ENCODE data around the gene DNAJC18.
"Not testable (repeated sequence)": the region's sequence is repeated elsewhere in the genome, so short reads cannot be mapped to it uniquely, and the experiment has no call there.

Gene DNAJC18

DNA sequence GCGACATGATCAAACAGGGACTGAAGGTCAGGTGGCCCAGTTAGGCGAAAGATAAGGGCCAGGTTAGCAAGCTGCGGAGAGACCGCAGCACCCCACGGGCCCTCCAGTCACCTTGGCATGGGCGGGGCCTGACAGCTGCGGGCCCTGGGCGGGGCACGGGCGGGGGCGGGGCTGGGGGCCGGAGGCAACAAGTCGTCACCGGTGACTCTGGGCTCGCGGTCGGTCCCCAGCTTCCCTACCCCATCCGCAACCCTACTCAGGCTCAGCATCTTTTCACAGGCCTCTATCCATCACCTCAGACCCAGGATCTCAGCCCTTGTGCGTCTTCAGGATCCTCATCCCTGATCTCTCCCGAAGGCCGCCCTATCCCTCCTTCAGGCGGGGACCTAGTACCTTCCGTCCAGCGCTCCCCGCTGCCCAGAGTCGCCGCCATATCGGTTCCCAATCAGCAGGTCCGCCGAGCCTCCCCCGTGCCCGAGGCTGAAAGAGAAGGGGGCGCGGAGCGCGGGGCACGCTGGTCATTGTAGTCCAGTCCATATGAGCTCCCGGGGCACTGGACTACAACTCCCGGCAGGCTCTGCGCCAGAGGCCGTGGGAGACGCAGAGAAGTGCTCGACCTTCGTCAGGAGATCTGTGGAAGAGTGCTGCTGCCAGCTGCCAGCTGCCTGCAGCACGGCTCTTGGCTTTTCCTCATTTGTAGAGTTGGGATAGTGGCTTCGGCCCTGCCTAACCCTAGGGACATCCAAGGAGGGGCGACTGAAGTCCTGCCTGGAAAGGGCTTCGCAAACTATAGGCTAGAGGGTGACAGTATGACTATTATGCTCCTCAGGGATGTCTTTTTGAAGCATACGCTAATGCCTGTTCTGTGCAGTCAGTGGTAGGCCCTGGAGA, at the start of gene DNAJC18:
Gene DNAJC18, minus strand, starts transcription at position 513 of the 891 bp plus-strand sequence. Its CDS starts 80 bp downstream, at position 433.
- peak; percentile 76 for DNase-seq (ENCODE audit: insufficient read length, low spot score)
- FAIRE-seq, result peak; percentile 82

DNA sequence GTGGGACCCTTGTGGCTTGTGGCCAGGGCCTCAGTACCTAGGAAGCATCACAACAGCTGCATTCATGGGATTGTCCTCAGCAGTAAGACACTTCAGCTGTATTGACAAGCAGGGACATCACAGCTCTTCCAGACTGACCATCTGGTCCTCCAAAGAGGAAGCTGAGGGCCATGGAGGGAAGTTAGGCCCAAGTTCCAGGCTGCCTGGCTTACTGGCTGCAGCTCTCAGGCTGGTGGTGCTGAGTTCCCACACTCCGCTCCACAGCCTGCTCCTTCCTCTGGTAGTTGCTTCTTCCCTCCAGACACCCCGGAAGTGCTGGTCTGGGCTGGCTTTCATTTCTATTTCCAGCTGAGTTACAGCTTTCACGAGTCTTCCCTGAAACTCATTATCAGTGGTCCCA, 48.9 kb upstream of the DNAJC18 start:
- FAIRE-seq (peak; percentile 52), DNase-seq (ENCODE audit: insufficient read length, low spot score) (no peak)

DNA sequence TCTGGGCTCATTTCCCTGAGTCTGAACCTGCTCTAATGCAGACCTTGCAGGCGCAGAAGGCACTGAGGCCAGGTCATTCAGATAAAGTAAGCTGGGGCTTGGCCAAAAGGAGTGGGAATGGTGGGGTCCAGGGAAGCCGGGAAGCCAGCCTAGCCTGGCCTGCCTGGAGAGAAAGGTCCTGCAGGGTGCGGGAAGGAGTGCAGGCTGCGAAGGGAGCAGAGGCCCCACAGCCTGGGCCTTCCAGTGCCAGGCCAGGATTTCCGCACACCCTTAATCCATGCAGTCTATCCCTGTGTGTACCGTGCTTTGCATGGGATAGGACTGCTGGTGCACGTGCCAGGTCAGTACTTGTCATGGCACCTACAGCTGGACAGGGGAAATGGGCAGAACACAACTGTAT, 46.9 kb upstream of the DNAJC18 start:
- no peak for FAIRE-seq
- DNase-seq (ENCODE audit: insufficient read length, low spot score), result no peak

DNA sequence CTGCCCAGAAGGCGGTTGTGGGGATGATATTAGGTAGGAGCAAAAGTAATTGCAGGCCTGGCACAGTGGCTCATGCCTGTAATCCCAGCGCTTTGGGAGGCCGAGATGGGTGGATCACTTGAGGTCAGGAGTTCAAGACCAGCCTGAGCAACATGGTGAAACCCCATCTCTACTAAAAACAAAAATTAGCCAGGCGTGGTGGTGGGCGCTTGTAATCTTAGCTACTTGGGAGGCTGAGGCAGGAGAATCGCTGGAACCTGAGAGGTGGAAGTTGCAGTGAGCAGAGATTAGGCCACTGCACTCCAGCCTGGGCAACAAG, 43.5 kb upstream of the DNAJC18 start:
- FAIRE-seq; DNase-seq (ENCODE audit: insufficient read length, low spot score): not testable (repeated sequence)

DNA sequence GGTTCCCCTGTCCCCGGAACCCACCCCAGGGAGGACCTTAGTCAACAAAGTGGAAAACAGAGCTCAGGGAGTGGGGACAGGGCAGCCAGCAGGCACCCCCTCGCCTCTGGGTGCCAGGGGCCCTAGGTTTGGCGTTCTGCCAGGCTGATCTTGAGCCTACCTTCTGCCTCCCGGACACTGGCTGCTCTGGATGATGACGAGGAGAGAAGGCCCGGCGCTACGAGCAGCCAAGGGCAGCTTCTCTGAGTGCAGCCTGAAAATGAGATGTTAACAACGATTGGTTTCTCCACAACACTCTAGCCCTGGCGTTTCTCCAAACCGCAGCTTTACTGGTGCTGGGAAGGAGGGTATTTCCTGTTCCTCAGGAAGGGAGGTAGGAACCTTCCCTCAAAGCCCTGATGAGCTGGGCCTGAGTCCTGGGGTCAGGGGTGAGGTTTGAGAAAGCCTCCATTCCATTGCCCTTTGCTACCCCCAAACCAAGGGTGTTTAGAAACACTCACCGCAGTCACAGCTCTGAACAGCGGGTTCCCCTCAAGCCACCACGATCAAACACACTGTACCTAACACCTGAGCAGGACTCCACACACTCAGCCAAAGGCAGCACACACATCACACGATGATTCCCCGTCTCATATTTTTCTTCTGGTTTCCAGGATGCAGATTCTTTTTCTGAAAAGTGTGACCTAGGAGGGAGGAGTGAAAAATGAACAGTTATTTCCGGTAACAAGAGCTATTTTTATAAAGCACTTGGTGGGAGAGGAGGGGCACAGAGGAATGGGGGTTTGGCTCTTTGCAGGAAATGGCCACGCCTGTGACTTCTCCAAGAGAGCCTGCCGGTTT, 42.9 kb upstream of the DNAJC18 start, which contains the start of gene STING1:
Gene STING1, minus strand, starts transcription at position 709 of the 840 bp plus-strand sequence. CDS start 1,054 bp downstream, outside the sequence.
- no peak for DNase-seq (ENCODE audit: insufficient read length, low spot score)
- peak; percentile 96 for FAIRE-seq

DNA sequence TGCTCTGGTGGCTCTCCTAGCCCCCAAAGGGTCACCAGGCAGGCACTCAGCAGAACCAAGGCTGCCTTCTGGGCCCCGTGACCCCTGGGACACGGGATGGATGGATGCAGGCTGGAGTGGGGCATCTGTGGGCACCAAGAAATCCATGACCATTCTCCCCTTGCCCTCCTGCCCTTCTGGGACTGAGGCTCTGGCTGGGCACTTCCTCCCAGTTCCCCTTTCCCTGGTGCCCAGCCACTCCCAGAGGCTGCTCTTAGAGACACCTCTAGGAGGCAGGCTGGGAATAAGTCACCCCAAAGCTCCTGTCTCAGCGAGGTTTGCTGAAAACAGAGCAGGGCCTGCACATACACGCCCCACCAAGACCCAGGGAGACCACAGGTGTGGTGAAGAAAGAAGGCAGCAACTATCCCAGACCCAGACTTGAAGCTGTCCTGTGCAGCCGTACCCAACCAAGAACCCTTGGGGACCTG, 42.3 kb upstream of the DNAJC18 start:
- FAIRE-seq (no peak), DNase-seq (ENCODE audit: insufficient read length, low spot score) (no peak)

DNA sequence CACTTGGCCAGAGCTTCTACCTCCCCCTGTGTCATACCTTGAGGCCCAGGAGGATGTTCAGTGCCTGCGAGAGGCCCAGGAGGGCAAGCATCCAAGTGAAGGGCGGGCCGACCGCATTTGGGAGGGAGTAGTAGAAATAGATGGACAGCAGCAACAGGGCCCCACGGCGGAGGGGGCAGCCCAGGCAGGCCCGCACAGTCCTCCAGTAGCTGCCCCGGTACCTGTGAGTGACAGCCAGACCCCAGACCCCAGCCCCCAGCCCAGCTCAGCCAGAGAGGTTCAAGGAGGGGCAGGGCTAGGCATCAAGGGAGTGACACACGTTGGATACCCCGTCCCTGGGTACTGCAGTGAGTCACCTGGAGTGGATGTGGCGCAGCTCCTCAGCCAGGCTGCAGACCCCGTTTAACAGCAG, 41.8 kb upstream of the DNAJC18 start:
- DNase-seq (ENCODE audit: insufficient read length, low spot score) (no peak), FAIRE-seq (no peak)

DNA sequence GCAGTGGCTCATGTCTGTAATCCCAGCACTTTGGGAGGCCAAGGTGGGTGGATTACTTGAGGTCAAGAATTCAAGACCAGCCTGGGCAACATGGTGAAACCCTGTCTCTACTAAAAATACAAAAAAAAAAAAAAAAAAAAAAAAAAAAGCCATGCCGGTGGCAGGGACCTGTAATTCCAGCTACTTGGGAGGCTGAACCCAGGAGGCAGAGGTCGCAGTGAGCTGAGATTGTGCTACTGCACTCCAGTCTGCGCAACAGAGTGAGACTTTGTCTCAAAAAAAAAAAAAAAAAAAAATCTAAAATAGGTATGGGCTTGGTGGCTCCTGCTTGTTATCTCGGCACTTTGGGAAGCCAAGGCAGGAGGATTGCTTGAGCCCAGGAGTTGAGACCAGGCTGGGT, 40.4 kb upstream of the DNAJC18 start:
- DNase-seq (ENCODE audit: insufficient read length, low spot score); FAIRE-seq: not testable (repeated sequence)

DNA sequence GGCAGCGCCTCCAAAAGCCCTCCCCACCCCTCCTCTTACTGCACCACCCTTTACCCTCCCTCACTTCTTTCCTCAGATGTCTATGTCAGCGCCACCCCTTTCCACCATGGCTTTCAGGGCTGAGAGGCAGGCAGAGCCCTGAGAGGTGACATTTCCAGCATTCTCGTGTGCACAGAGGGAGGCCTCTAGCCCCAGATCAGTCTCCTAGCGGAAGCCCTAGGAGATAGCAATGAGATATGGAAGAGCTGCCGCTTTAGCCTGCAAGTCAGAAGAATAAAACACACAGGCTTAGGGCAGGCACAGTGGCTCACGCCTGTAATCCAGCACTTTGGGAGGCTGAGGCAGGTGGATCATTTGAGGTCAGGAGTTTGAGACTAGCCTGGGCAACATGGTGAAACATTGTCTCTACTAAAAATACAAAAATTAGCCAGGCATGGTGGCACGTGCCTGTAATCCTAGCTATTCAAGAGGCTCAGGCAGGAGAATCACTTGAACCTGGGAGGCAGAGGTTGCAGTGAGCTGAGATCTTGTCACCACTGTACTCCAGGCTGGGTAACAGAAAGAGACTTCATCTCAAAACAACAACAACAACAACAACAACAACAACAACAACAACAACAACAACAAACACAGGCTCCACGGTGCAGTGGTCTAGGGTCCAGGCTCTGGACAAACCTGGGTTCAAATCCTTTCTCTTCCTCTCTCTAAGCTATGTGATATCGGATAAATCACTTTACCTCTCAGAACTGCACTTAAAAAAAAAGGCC, 39.5 kb upstream of the DNAJC18 start:
- DNase-seq (ENCODE audit: insufficient read length, low spot score); FAIRE-seq: not testable (repeated sequence)

DNA sequence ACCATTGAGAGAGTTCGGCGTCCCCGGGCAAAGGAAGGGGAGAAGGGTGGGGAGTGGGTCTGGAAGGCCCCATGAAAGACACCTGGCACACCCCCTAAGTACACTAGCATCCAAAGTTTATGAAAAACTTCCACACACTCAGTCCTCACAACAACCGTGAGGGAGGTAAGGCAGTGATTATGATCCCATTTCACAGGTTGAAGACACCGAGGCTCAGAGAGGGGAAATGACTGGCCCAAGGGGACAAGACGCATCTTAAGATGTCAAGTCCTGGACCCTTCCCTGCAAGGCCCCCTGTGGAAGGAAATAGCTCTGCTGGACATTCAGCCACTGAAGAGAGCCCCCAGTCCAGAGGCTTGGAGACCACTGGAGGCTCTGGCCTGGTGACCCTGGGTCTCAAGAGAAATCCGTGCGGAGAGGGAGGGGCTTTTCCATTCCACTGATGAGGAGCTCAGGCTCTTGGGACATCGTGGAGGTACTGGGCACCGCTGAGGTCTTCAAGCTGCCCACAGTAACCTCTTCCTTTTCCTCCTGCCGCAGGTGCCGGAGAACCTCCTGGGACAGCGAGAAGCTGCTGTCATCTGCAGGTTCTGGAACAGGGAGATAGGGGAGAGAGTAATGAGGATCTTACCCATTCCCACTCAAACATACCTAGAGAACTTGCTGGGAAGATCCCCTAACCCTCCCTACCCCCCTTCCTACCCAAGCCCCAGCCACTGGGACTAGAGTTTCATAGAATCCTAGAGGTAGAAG, 36.7 kb upstream of the DNAJC18 start:
- FAIRE-seq, result no peak
- DNase-seq (ENCODE audit: insufficient read length, low spot score), result no peak

DNA sequence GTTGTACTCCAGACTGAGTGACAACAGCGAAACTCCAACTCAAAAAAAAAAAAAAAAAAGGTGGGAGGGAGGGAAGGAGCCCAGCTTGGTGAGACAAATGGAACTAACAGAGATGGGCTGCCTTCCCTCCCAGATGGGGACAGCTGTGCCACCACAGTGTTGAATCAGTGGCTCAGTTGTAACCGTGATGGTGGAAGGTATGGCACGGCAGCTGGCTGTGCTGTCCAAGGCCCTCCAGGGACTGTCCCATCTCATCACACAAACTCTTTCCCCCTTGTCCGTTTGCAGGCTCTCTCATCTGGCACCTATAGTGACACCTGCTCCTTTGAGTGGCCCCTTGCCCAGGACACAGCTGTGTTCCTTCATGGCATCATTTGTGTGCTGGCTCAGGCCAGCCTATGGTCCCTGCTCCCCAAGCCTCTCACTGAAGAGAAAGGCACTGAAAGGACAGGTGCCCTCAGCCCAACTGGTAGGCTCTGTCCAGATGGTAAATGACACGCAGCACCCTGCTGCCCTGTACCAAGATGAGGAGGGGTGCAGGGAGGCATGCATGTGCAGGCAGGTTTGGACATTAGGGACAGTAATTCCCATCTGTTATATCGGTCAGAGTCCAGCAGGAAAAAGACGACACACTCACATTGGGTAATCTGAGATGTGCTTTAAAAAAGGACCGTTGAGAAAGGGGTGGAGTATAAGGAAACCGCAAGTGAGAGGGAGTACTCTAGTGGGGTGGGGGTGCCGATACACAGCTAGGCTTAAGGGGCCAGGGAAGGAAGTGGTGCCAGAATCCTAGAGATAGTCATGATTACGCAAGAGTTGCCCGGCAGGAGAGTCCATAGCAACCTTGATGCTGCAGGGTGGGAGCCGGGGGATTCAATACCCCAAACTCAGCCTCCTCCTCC, 35.8 kb upstream of the DNAJC18 start:
- DNase-seq (ENCODE audit: insufficient read length, low spot score) (no peak), FAIRE-seq (peak; percentile 61)

DNA sequence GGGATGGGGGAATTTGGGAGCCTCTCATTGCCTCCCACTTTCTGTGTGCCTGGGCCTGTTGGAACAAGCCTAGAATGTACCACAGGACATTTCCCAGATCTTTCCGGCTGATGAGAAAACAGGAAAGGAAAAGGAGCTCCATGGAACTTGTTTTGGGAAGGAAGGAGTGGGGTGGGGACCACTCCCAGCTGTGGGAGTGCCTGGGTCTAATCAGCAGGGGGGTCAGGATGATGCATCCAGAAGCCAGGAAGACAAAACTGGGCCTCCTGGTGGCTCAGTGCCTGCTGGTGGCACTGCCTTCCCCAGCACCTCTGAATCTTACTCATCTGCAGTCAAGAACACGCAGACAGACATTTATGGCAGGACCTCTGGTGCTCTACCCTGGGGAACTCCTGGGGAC, 34.2 kb upstream of the DNAJC18 start:
- FAIRE-seq (no peak), DNase-seq (ENCODE audit: insufficient read length, low spot score) (no peak)

DNA sequence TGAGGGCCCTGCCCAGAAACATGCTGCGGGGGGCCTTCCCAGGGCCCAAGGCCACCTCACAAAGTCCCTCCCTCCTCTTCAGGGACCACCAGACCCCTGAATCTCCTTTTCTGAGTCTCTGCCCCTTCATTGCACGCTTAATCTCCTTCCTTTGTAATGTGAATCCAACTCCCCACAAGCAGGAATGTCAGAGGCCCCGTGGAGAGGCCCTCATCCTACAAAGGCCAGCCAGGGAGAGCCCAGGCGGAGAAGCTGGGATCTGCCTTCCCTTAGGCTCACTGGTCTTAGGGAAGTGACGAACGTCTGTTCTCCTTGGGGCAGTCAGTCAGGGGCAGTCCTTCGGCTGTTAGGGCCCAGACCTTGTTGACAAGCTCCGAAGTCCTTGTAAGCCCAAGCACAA, 33.8 kb upstream of the DNAJC18 start:
- DNase-seq (ENCODE audit: insufficient read length, low spot score) (no peak), FAIRE-seq (no peak)

DNA sequence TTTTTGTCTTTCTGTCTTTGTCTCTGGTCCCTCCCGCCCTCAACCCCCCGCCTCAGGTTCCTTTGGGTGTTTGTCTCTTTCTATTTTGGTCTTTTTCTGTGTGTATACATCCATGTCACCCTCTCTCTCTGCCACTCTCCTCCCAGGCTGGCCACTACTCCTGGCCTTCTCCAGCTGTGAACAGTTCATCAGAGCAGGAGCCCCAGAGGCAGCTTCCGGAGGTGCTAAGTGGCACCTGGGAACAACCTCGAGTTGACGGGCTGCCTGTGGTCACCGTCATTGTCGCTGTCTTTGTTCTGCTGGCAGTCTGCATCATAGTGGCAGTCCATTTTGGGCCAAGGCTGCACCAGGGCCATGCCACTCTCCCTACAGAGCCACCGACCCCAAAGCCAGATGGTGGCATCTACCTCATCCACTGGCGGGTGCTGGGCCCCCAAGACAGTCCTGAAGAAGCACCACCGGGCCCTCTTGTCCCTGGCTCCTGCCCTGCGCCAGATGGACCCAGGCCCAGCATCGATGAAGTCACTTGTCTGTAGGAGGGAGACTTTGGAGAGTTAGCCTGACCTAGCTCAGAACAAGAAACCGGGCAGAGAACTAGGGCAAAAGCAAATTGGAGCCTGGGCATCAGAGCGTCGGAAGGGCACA, 33.2 kb upstream of the DNAJC18 start:
- FAIRE-seq (no peak), DNase-seq (ENCODE audit: insufficient read length, low spot score) (no peak)

DNA sequence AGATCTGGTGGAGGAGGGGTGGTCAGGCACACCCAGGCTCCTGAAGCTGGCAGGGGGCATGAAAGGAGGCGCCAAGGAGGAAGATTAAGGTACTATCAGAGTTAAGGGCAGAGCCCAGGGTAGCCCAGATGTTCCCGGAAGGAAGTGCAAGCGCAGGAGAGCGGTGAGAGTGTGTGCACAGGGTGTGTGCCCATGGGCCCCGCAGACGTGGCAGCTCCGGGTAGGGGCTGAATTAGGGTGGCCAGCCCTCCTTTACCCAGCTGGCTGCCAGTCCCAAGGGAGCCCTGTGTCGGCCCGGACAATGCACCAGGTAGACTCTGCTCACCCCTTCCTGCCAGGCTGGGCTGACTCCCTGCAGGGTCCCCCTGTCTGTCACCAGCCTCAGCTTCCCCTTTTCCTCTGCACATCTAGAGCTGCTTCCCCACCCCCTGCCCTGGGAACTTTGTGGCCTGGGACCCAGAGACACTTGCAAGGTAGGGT, 31.5 kb upstream of the DNAJC18 start, which contains the start of gene SMIM33:
Gene SMIM33, plus strand, starts transcription at position 184 of the 480 bp plus-strand sequence. Its CDS starts 118 bp downstream, at position 302.
- DNase-seq (ENCODE audit: insufficient read length, low spot score) (no peak), FAIRE-seq (no peak)

DNA sequence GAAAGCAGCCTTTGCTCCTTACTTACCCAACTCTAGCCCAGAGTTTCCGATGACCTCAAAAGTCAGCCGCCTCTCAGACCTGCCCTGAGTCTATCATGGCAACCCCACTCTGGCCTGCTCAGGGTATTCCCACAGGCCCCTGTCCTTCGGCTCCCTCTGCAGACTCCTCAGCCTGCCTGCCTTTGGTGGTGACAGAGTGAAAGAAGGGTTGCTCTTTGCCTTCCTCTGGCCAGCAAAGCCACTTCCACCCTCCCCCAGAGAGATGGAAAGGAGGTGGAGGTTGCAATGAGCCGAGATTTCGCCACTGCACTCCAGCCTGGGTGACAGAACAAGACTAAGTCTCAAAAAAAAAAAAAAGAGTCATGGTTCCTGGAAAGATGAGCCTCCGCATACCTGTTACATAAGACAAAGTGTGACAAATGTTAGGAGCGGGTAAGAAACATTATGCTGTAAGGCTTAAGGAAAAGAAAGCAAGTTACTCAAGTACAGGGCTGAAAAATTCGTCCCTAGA, 29.2 kb upstream of the DNAJC18 start:
- DNase-seq (ENCODE audit: insufficient read length, low spot score) (no peak), FAIRE-seq (no peak)

DNA sequence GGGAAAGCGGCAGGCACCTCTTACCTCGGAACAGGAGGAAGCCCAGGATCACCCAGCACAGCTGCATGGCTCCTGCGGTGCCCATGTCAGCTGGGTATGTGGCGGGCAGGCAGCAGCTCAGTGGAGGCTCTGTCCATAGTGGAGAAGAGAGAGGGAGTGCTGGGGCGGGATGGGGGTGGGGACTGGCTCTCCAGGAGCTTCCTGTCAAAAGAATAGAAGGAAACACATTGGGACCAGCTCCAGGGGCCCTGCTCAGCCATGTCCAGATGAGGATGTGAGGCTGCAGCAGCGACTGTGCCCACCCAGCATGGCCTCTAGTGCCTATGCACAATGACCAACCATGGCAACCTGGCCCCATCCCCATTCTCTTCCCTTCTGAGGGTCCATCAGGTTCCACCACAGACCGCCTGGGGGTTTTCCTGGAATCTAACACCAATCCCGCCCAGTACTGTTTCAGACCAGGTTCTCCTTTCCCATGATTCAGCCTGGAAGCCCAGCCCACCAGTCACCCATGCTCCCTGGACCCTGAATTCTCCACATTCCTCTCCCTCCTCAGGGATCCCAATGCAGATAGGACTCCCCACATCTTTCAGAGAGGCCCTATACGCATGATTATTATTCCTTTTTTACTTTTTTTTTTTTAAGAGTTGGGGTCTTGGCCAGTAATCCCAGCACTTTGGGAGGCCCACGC, 23.4 kb upstream of the DNAJC18 start, which contains the start of gene ECSCR:
Gene ECSCR, minus strand, starts transcription at position 158 of the 691 bp plus-strand sequence. Its CDS starts 73 bp downstream, at position 85.
- DNase-seq (ENCODE audit: insufficient read length, low spot score) (no peak), FAIRE-seq (no peak)
